MCF 10A (cell line): ENCODE measurements around the gene OR5B2. TPM values are rescaled to one million over a fixed set of nuclear protein-coding genes. Genes with fewer than 3 reads are reported as not detected.
"Not testable (repeated sequence)": the region's sequence is repeated elsewhere in the genome, so short reads cannot be mapped to it uniquely, and the experiment has no call there.

Experiments used
- BruUV-seq: library from RNA; stranded (reverse); fragments of 400-500 nt; replicated peaks from 2 replicates; lab custom pipeline; 2021; lab: Mats Ljungman, UMichigan
- CTCF ChIA-PET: fragments of 300-600 bp; sonication (Branson Sonifier 250); formaldehyde crosslinking; extraction: SDS; loops from one replicate; lab custom pipeline; 2021; ENCODE audit warnings: antibody characterized with exemption, inconsistent platforms; lab: Yijun Ruan, JAX
- POLR2A ChIA-PET: fragments of 300-600, 350-650 bp; sonication (Branson Sonifier 250); formaldehyde crosslinking; extraction: SDS; loops from one replicate; lab custom pipeline; 2020; ENCODE audit warnings: antibody characterized with exemption, inconsistent platforms; lab: Yijun Ruan, JAX
- DNase-seq: peaks from one replicate; pipeline ENCODE4 v3.0.0-alpha.2; 2018; ENCODE audit not compliant: unreplicated experiment
- H3K27ac Mint-ChIP-seq: one replicate; pipeline ENCODE4 v1.8.0; 2022; ENCODE audit warnings: mild to moderate bottlenecking, low read depth, mixed read lengths; ENCODE audit not compliant: unreplicated experiment
- H3K27me3 Mint-ChIP-seq: one replicate; pipeline ENCODE4 v1.8.0; 2022; ENCODE audit warnings: mixed read lengths; ENCODE audit not compliant: insufficient read depth, unreplicated experiment
- H3K36me3 Mint-ChIP-seq: one replicate; pipeline ENCODE4 v1.8.0; 2022; ENCODE audit warnings: mild to moderate bottlenecking, moderate library complexity, mixed read lengths; ENCODE audit not compliant: insufficient read depth, unreplicated experiment
- H3K4me1 Mint-ChIP-seq: one replicate; pipeline ENCODE4 v1.8.0; 2022; ENCODE audit warnings: mixed read lengths; ENCODE audit not compliant: insufficient read depth, unreplicated experiment
- H3K4me3 Mint-ChIP-seq: one replicate; pipeline ENCODE4 v1.8.0; 2022; ENCODE audit warnings: mild to moderate bottlenecking, moderate library complexity, mixed read lengths; ENCODE audit not compliant: unreplicated experiment
- H3K9me3 Mint-ChIP-seq: one replicate; pipeline ENCODE4 v1.8.0; 2022; ENCODE audit warnings: mixed read lengths; ENCODE audit not compliant: unreplicated experiment
- intact Hi-C: fragments of 100-400 bp; cut with micrococcal nuclease; formaldehyde crosslinking; loops from 2 replicates; pipeline ENCODE4 v1.14.1; 2022
- total RNA-seq: library from RNA; stranded (reverse); gene quantifications from 2 replicates; pipeline ENCODE4 v1.2.3, GENCODE V29; 2022
- TF ChIP-seq, protein P1 (sequence below): fragments of 200-600 bp; IDR thresholded peaks from one replicate; pipeline ENCODE4 v1.8.0; 2022; ENCODE audit warnings: antibody characterized with exemption, mild to moderate bottlenecking; ENCODE audit not compliant: unreplicated experiment

OR5B2 gene
- total RNA-seq, 1 experiment from 2014 or later: not detected

GRCh38 chr11:58406774-58407173, 21.1 kb downstream of the OR5B2 start, which contains the start of gene OR5B3:
TSS of gene OR5B3 (minus strand) at chr11:58406874. CDS start at chr11:58403409, 3,465 bp downstream.
- H3K9me3 Mint-ChIP-seq: peaks cover 14% of the 10 kb centered on the region
- CTCF ChIA-PET: no interaction called here
- intact Hi-C loops: no loop called here
- TF ChIP-seq, protein P1, sequence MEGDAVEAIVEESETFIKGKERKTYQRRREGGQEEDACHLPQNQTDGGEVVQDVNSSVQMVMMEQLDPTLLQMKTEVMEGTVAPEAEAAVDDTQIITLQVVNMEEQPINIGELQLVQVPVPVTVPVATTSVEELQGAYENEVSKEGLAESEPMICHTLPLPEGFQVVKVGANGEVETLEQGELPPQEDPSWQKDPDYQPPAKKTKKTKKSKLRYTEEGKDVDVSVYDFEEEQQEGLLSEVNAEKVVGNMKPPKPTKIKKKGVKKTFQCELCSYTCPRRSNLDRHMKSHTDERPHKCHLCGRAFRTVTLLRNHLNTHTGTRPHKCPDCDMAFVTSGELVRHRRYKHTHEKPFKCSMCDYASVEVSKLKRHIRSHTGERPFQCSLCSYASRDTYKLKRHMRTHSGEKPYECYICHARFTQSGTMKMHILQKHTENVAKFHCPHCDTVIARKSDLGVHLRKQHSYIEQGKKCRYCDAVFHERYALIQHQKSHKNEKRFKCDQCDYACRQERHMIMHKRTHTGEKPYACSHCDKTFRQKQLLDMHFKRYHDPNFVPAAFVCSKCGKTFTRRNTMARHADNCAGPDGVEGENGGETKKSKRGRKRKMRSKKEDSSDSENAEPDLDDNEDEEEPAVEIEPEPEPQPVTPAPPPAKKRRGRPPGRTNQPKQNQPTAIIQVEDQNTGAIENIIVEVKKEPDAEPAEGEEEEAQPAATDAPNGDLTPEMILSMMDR: no peak
- no peaks in the 10 kb centered on the region for H3K27me3 Mint-ChIP-seq
- POLR2A ChIA-PET: interaction anchor here (0.6 kb wide), 1 partner anchor 9 kb away, joined by 4 read pairs; no protein-coding TSS in a partner anchor
- no peak for DNase-seq
- H3K4me3 Mint-ChIP-seq: no peak within 1 kb of the TSS
- no peaks in the 10 kb centered on the region for H3K36me3 Mint-ChIP-seq
- no TSS peak for BruUV-seq
- no peaks in the 10 kb centered on the region for H3K4me1 Mint-ChIP-seq
- no peak within 1 kb of the TSS for H3K27ac Mint-ChIP-seq

DNA sequence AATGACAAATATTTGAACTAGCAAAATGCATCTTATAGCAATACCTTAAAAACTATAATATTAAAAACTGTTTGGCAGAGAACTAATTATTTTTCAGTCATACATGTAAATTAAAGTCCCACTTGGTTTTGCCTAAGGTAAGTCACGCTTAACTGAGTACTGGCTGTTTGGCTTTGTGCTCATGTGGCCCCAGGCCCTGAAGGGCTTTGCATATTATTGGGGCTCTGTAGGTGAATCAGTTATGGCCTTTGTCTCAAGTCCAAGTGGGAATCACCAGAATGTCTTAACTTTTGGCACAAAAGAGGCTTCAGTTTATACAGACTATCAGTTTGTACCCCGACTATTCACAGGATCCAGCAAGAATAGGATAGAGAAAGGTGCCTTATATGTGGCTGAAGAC, 28.3 kb downstream of the OR5B2 start:
- CTCF ChIA-PET, H3K27ac Mint-ChIP-seq, POLR2A ChIA-PET, H3K36me3 Mint-ChIP-seq, BruUV-seq, intact Hi-C loops, H3K4me3 Mint-ChIP-seq, H3K27me3 Mint-ChIP-seq, DNase-seq, H3K4me1 Mint-ChIP-seq, H3K9me3 Mint-ChIP-seq: not testable (repeated sequence)

GRCh38 chr11:58395581-58395980, 32.3 kb downstream of the OR5B2 start:
- CTCF ChIA-PET: no interaction called here
- no TSS peak for BruUV-seq
- H3K4me1 Mint-ChIP-seq: peaks cover 10% of the 10 kb centered on the region
- no peaks in the 10 kb centered on the region for H3K36me3 Mint-ChIP-seq
- TF ChIP-seq, protein P1: no peak
- no peaks in the 10 kb centered on the region for H3K27me3 Mint-ChIP-seq
- POLR2A ChIA-PET: interaction anchor here (0.6 to 0.8 kb wide), 2 partner anchors 31 to 75 kb away, joined by 3 read pairs; no protein-coding TSS in a partner anchor
- H3K27ac Mint-ChIP-seq: no peak overlapping the region
- no peaks in the 10 kb centered on the region for H3K9me3 Mint-ChIP-seq
- no peak for DNase-seq
- intact Hi-C loops: no loop called here
- no peak overlapping the region for H3K4me3 Mint-ChIP-seq

- Mint-ChIP-seq H3K36me3 (no peaks in the 10 kb centered on the region), H3K27ac (no peak overlapping the region), H3K27me3 (no peaks in the 10 kb centered on the region), H3K9me3 (peaks cover 4% of the 10 kb centered on the region), H3K4me3 (no peak overlapping the region), H3K4me1 (peaks cover 10% of the 10 kb centered on the region)
- POLR2A ChIA-PET: interaction anchor here (0.9 kb wide), 1 partner anchor 25 kb away, joined by 3 read pairs; no protein-coding TSS in a partner anchor
- TF ChIP-seq, protein P1: no peak
- no TSS peak for BruUV-seq
- intact Hi-C loops: no loop called here
- CTCF ChIA-PET: no interaction called here
- DNase-seq: peak; percentile 49
These were observed 33.7 kb downstream of the OR5B2 start for GRCh38 chr11:58394195-58394594.
